ENCODE data around the gene HRAS.
A peak's percentile ranks its signal among the peaks of the same experiment; 100 is the strongest.

HRAS gene

GRCh38 chr11:535210-535518 lies 212 bp downstream of the HRAS start:
- no peak for TF ChIP-seq SPI1 (IDR thresholded peaks at IDR 0.05; ENCODE audit: low read depth, low read length)
- TF ChIP-seq POLR2A (IDR thresholded peaks at IDR 0.05; ENCODE audit: low read depth, low read length), result no peak
- TF ChIP-seq PAX5 (IDR thresholded peaks at IDR 0.05; ENCODE audit: insufficient read depth, low read length, severe bottlenecking), result no peak
- no peak for TF ChIP-seq POLR2AphosphoS5 (IDR thresholded peaks at IDR 0.05; ENCODE audit: low read depth, low read length)
- TF ChIP-seq POU2F2 (IDR thresholded peaks at IDR 0.05; ENCODE audit: low read depth, low read length), result no peak
- no peak for TF ChIP-seq TAF1 (IDR thresholded peaks at IDR 0.05; ENCODE audit: low read depth, low read length)
- FAIRE-seq, result no peak
- DNase-seq (ENCODE audit: insufficient read length, low spot score), result no peak

GRCh38 chr11:534396-535209 lies 773 bp downstream of the HRAS start:
- peak; percentile 40 for FAIRE-seq
- TF ChIP-seq PAX5 (IDR thresholded peaks at IDR 0.05; ENCODE audit: insufficient read depth, low read length, severe bottlenecking), result no peak
- TF ChIP-seq TAF1 (IDR thresholded peaks at IDR 0.05; ENCODE audit: low read depth, low read length), result no peak
- TF ChIP-seq POLR2AphosphoS5 (IDR thresholded peaks at IDR 0.05; ENCODE audit: low read depth, low read length), result no peak
- TF ChIP-seq POLR2A (IDR thresholded peaks at IDR 0.05; ENCODE audit: low read depth, low read length), result no peak
- TF ChIP-seq SPI1 (IDR thresholded peaks at IDR 0.05; ENCODE audit: low read depth, low read length), result no peak
- TF ChIP-seq POU2F2 (IDR thresholded peaks at IDR 0.05; ENCODE audit: low read depth, low read length), result no peak
- DNase-seq (ENCODE audit: insufficient read length, low spot score), result no peak

DNA sequence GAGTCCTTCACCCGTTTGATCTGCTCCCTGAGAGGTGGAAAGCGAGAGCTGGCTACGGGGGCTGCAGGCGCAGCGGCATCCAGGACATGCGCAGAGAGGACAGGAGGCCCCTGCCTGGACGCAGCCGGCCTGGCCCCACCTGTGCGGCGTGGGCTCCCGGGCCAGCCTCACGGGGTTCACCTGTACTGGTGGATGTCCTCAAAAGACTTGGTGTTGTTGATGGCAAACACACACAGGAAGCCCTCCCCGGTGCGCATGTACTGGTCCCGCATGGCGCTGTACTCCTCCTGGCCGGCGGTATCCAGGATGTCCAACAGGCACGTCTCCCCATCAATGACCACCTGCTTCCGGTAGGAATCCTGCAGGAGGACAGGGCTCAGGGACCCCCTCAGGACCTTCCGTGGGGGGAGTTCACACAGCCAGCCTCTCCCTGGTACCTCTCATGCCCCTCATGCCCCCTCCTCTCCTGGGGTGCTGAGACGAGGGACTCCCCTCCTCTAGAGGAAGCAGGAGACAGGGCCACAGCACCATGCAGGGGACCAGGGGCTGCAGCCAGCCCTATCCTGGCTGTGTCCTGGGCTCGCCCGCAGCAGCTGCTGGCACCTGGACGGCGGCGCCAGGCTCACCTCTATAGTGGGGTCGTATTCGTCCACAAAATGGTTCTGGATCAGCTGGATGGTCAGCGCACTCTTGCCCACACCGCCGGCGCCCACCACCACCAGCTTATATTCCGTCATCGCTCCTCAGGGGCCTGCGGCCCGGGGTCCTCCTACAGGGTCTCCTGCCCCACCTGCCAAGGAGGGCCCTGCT lies 1.6 kb downstream of the HRAS start:
- DNase-seq (ENCODE audit: insufficient read length, low spot score) (no peak), FAIRE-seq (no peak)
- TF ChIP-seq POU2F2 (IDR thresholded peaks at IDR 0.05; ENCODE audit: low read depth, low read length), result no peak
- no peak for TF ChIP-seq POLR2AphosphoS5 (IDR thresholded peaks at IDR 0.05; ENCODE audit: low read depth, low read length)
- TF ChIP-seq PAX5 (IDR thresholded peaks at IDR 0.05; ENCODE audit: insufficient read depth, low read length, severe bottlenecking), result no peak

- TF ChIP-seq POLR2AphosphoS5 (IDR thresholded peaks at IDR 0.05; ENCODE audit: low read depth, low read length) (no peak), POLR2A (IDR thresholded peaks at IDR 0.05; ENCODE audit: low read depth, low read length) (no peak), TAF1 (IDR thresholded peaks at IDR 0.05; ENCODE audit: low read depth, low read length) (no peak)
- FAIRE-seq (no peak), DNase-seq (ENCODE audit: insufficient read length, low spot score) (no peak)
These were observed 2.3 kb downstream of the HRAS start for GRCh38 chr11:532986-533585.

DNA sequence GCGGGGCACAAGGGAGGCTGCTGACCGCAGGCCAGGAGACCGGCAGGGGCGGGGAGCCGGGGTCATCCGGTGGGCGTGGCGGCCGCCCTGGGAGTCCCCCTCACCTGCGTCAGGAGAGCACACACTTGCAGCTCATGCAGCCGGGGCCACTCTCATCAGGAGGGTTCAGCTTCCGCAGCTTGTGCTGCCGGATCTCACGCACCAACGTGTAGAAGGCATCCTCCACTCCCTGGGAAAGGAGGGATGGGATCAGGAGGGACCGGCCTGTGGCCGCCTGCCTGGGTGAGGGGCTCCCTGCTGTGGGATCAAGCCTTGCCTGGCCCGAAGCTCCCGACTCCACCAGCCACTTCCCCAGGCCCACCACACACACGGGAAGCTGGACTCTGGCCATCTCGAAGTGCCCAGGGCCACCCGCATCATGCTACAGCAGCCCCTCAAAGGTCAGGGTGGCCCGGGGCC lies 2.8 kb downstream of the HRAS start:
- FAIRE-seq, result no peak
- DNase-seq (ENCODE audit: insufficient read length, low spot score), result no peak
- TF ChIP-seq PAX5 (IDR thresholded peaks at IDR 0.05; ENCODE audit: insufficient read depth, low read length, severe bottlenecking) (no peak), POLR2A (IDR thresholded peaks at IDR 0.05; ENCODE audit: low read depth, low read length) (no peak), SPI1 (IDR thresholded peaks at IDR 0.05; ENCODE audit: low read depth, low read length) (no peak), TAF1 (IDR thresholded peaks at IDR 0.05; ENCODE audit: low read depth, low read length) (no peak), POLR2AphosphoS5 (IDR thresholded peaks at IDR 0.05; ENCODE audit: low read depth, low read length) (no peak), POU2F2 (IDR thresholded peaks at IDR 0.05; ENCODE audit: low read depth, low read length) (no peak)

DNA sequence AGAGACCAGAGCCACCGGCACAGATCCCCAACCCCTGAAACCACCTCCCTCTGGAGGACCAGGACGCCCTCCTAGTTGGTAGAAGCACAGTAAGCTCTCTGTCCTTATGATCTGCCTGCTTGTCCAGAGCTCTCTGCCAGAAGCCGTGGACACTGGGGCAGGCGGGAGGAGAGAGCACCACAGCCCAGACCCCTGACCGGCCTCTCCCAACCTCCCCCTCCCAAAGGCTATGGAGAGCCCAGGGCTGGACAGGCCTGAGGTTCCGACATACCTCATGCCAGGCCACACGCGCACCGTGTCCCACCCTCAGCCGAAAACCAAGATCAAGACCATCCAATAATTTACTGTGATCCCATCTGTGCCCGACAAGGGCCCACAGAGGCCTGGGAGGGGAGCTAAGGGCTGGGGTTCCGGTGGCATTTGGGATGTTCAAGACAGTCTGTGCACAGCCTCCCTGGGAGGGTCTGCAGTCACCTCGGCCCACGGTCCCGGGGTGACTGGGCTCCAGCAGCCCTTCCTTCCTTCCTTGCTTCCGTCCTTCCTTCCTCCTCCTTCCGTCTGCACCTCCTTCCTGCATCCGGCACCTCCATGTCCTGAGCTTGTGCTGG lies 3.4 kb downstream of the HRAS start:
- TF ChIP-seq POLR2AphosphoS5 (IDR thresholded peaks at IDR 0.05; ENCODE audit: low read depth, low read length), result no peak
- TF ChIP-seq SPI1 (IDR thresholded peaks at IDR 0.05; ENCODE audit: low read depth, low read length), result no peak
- no peak for TF ChIP-seq TAF1 (IDR thresholded peaks at IDR 0.05; ENCODE audit: low read depth, low read length)
- no peak for TF ChIP-seq POLR2A (IDR thresholded peaks at IDR 0.05; ENCODE audit: low read depth, low read length)
- TF ChIP-seq PAX5 (IDR thresholded peaks at IDR 0.05; ENCODE audit: insufficient read depth, low read length, severe bottlenecking), result no peak
- no peak for TF ChIP-seq POU2F2 (IDR thresholded peaks at IDR 0.05; ENCODE audit: low read depth, low read length)
- FAIRE-seq (no peak), DNase-seq (ENCODE audit: insufficient read length, low spot score) (no peak)

DNA sequence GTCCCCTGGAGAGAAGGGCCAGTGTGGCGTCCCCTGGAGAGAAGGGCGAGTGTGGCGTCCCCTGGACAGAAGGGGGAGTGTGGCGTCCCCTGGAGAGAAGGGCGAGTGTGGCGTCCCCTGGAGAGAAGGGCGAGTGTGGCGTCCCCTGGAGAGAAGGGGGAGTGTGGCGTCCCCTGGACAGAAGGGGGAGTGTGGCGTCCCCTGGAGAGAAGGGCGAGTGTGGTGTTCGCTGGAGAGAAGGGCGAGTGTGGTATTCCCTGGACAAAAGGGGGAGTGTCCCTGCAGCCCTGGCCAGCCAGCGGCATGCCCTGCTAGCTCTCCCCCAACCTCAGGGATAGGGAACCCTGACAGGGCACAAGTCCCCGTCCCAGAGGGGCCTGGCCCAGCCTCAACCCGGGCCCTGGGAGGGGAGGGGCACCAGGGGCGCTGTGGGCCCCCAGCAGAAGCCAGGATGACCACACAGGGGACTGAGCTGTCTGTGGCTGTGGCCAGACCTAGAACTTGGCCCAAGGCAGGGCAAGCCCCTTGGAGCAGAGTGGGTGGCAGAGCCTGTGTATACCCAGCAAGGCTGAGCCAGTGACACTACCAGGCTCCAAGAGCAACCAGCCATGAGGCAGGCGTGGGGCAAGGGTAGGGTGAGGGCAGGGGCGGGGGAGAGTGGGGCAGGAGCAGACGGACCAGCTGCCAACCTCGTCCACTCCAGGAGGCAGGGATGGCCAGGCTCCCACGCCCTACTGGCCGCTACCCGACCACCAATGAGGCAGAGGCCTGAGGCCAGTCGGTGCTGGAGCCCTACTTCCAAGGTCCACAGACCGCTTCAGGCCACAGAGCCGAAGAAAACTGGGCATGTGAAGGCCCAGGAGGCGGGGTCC lies 4.2 kb downstream of the HRAS start:
- FAIRE-seq (no peak), DNase-seq (ENCODE audit: insufficient read length, low spot score) (no peak)
- TF ChIP-seq PAX5 (IDR thresholded peaks at IDR 0.05; ENCODE audit: insufficient read depth, low read length, severe bottlenecking) (no peak), POLR2AphosphoS5 (IDR thresholded peaks at IDR 0.05; ENCODE audit: low read depth, low read length) (no peak), TAF1 (IDR thresholded peaks at IDR 0.05; ENCODE audit: low read depth, low read length) (no peak), SPI1 (IDR thresholded peaks at IDR 0.05; ENCODE audit: low read depth, low read length) (no peak), POLR2A (IDR thresholded peaks at IDR 0.05; ENCODE audit: low read depth, low read length) (no peak), POU2F2 (IDR thresholded peaks at IDR 0.05; ENCODE audit: low read depth, low read length) (no peak)

DNA sequence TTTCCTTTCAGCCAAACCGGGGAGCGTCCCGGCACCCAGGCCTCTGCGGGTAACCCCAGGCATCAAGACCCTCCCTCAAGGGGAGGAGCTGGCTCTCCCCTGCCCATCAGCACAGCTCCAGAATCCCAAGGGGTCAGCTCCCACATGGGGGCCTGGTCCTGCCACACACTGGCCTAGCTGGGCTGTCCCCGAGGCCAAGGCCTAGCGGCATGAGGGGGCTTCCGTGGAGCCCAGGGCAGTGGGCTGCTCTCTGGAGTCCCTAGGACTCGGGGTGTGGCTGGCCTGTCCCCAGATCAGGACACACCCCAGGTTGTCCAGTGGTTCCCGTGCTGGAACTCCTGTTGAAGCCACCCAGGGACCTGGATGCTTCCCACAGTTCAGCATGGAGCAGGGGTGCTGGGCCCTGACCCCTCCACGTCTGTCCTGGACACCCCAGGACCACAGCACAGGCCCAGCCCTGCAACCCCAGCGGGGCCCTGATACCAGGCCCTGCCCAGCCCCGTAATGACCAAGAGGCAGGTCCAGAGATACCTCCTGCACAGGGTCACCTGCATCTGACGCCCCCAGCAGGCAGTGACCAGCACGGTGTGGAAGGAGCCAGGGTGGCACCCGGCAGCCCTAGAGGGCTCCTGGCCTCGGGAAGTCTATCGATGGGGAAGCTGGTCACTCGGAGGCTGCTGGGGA lies 5.5 kb downstream of the HRAS start:
- FAIRE-seq (no peak), DNase-seq (ENCODE audit: insufficient read length, low spot score) (no peak)
- TF ChIP-seq POLR2A (IDR thresholded peaks at IDR 0.05; ENCODE audit: low read depth, low read length) (no peak), POU2F2 (IDR thresholded peaks at IDR 0.05; ENCODE audit: low read depth, low read length) (no peak), TAF1 (IDR thresholded peaks at IDR 0.05; ENCODE audit: low read depth, low read length) (no peak), SPI1 (IDR thresholded peaks at IDR 0.05; ENCODE audit: low read depth, low read length) (no peak), PAX5 (IDR thresholded peaks at IDR 0.05; ENCODE audit: insufficient read depth, low read length, severe bottlenecking) (no peak), POLR2AphosphoS5 (IDR thresholded peaks at IDR 0.05; ENCODE audit: low read depth, low read length) (no peak)
